SU-DHL-6 (cell line): ENCODE measurements around the gene KLHL29.

Source experiments
- H2AFZ ChIP-seq: fragments of 200-600 bp; sonication (generic); 2 replicates; pipeline ENCODE4 v1.6.1; 2014; ENCODE audit warnings: low read depth, mild to moderate bottlenecking, moderate library complexity, mixed read lengths, antibody characterized with exemption, low read length; ENCODE audit not compliant: severe bottlenecking
- H3F3A ChIP-seq: fragments of 200-600 bp; shearing (Covaris generic); 2 replicates; pipeline ENCODE4 v1.6.0; 2016; ENCODE audit warnings: antibody characterized with exemption, mild to moderate bottlenecking; ENCODE audit not compliant: insufficient read depth
- H3K27ac ChIP-seq: fragments of 200-600 bp; sonication (generic); 2 replicates; pipeline ENCODE4 v1.5.1; 2016; ENCODE audit warnings: low read depth, mild to moderate bottlenecking, low read length, moderate library complexity, mixed read lengths
- H3K27me3 ChIP-seq: fragments of 200-600 bp; sonication (generic), shearing (Covaris generic); 2 replicates; pipeline ENCODE4 v1.6.0; 2014; ENCODE audit warnings: mild to moderate bottlenecking, low read length
- H3K36me3 ChIP-seq: fragments of 200-600 bp; sonication (generic); 2 replicates; pipeline ENCODE4 v1.6.1; 2014; ENCODE audit warnings: mild to moderate bottlenecking, low read length, mixed read lengths
- H3K4me2 ChIP-seq: fragments of 300-600, 200-600 bp; shearing (Covaris generic), sonication (generic); 2 replicates; pipeline ENCODE4 v1.6.0; 2014; ENCODE audit warnings: low read length, low read depth, mild to moderate bottlenecking; ENCODE audit not compliant: poor library complexity, severe bottlenecking
- H3K4me3 ChIP-seq: fragments of 200-600 bp; sonication (generic); 2 replicates; pipeline ENCODE4 v1.5.1; 2014; ENCODE audit warnings: antibody characterized with exemption, low read length, mild to moderate bottlenecking, mixed read lengths; ENCODE audit not compliant: insufficient read depth, poor library complexity, severe bottlenecking
- H3K79me2 ChIP-seq: fragments of 200-600 bp; sonication (generic); 2 replicates; pipeline ENCODE4 v1.6.1; 2014; ENCODE audit warnings: mild to moderate bottlenecking, low read length, moderate library complexity; ENCODE audit not compliant: insufficient read depth
- H3K9ac ChIP-seq: fragments of 200-600 bp; sonication (generic); 2 replicates; pipeline ENCODE4 v1.7.0; 2014; ENCODE audit warnings: mild to moderate bottlenecking, low read length
- H3K9me2 ChIP-seq: fragments of 200-600 bp; sonication (generic); replicated peaks from 2 replicates; pipeline ENCODE4 v1.6.1; 2014; ENCODE audit warnings: low read length; ENCODE audit not compliant: insufficient read depth
- H3K9me3 ChIP-seq: fragments of 200-600 bp; sonication (generic); 2 replicates; pipeline ENCODE4 v1.6.1; 2014; ENCODE audit warnings: low read length, mixed read lengths; ENCODE audit not compliant: insufficient read depth
- H4K20me1 ChIP-seq: fragments of 200-600 bp; sonication (generic); 2 replicates; pipeline ENCODE4 v1.6.1; 2014; ENCODE audit warnings: low read depth, mild to moderate bottlenecking, antibody characterized with exemption, low read length, moderate library complexity, mixed read lengths
- EZH2phosphoT487 ChIP-seq: fragments of 200-600 bp; sonication (generic), shearing (Covaris generic); conservative IDR thresholded peaks from 2 replicates; pipeline ENCODE4 v1.6.1; 2018; ENCODE audit warnings: mild to moderate bottlenecking, antibody characterized with exemption, low read length, moderate library complexity, mixed read lengths
- TF ChIP-seq, protein P1 (sequence below): fragments of 200-600 bp; sonication (generic); IDR thresholded peaks from one replicate; pipeline ENCODE4 v1.5.1; 2017; ENCODE audit warnings: antibody characterized with exemption, mild to moderate bottlenecking, low read length, moderate library complexity; ENCODE audit not compliant: insufficient read depth, poor library complexity, severe bottlenecking

The KLHL29 gene

GRCh38 chr2:23556929-23557328, 171.9 kb downstream of the KLHL29 start:
- no peaks in the 10 kb centered on the region for H3F3A ChIP-seq
- H3K79me2 ChIP-seq = no peaks in the 10 kb centered on the region
- H3K27ac ChIP-seq = no peak overlapping the region
- H2AFZ ChIP-seq = no peak overlapping the region
- no peaks in the 10 kb centered on the region for H4K20me1 ChIP-seq
- H3K9me2 ChIP-seq = no peaks in the 10 kb centered on the region
- H3K9ac ChIP-seq = no peak overlapping the region
- no peak overlapping the region for H3K4me3 ChIP-seq
- TF ChIP-seq, protein P1, sequence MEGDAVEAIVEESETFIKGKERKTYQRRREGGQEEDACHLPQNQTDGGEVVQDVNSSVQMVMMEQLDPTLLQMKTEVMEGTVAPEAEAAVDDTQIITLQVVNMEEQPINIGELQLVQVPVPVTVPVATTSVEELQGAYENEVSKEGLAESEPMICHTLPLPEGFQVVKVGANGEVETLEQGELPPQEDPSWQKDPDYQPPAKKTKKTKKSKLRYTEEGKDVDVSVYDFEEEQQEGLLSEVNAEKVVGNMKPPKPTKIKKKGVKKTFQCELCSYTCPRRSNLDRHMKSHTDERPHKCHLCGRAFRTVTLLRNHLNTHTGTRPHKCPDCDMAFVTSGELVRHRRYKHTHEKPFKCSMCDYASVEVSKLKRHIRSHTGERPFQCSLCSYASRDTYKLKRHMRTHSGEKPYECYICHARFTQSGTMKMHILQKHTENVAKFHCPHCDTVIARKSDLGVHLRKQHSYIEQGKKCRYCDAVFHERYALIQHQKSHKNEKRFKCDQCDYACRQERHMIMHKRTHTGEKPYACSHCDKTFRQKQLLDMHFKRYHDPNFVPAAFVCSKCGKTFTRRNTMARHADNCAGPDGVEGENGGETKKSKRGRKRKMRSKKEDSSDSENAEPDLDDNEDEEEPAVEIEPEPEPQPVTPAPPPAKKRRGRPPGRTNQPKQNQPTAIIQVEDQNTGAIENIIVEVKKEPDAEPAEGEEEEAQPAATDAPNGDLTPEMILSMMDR = no peak
- TF ChIP-seq EZH2phosphoT487 = no peak
- no peaks in the 10 kb centered on the region for H3K36me3 ChIP-seq
- H3K9me3 ChIP-seq = no peaks in the 10 kb centered on the region
- H3K27me3 ChIP-seq = no peaks in the 10 kb centered on the region
- H3K4me2 ChIP-seq = no peak overlapping the region

DNA sequence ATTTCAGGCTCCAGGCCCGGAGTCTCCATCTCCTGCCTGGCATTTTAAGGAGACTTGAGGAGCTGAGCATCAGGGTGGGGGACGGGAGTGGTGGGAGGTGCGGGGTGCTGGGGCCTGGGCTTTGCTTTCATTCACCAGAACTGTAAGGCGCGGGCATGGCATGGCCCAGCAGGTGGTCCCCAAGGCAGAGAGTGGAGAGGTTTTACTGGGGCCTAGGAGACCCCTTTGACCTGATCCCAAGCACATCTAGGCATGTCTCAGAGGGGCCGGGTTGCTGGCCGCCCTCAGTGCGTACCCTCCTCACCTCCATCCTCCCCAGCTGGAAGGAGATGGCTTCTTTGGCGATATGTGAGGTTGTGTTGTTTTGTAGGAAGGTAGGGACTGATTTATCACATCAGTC, 172.5 kb downstream of the KLHL29 start:
- no peak overlapping the region for H3K27ac ChIP-seq
- no peak overlapping the region for H3K4me3 ChIP-seq
- H3F3A ChIP-seq = no peaks in the 10 kb centered on the region
- H3K27me3 ChIP-seq = no peaks in the 10 kb centered on the region
- H2AFZ ChIP-seq = no peak overlapping the region
- no peaks in the 10 kb centered on the region for H4K20me1 ChIP-seq
- H3K9ac ChIP-seq = no peak overlapping the region
- H3K79me2 ChIP-seq = no peaks in the 10 kb centered on the region
- TF ChIP-seq EZH2phosphoT487 = no peak
- TF ChIP-seq, protein P1 = no peak
- no peak overlapping the region for H3K4me2 ChIP-seq
- no peaks in the 10 kb centered on the region for H3K9me3 ChIP-seq
- no peaks in the 10 kb centered on the region for H3K9me2 ChIP-seq
- no peaks in the 10 kb centered on the region for H3K36me3 ChIP-seq

- H2AFZ ChIP-seq = no peak overlapping the region
- no peaks in the 10 kb centered on the region for H4K20me1 ChIP-seq
- H3K9me3 ChIP-seq = no peaks in the 10 kb centered on the region
- TF ChIP-seq, protein P1 = no peak
- no peak for TF ChIP-seq EZH2phosphoT487
- H3K9me2 ChIP-seq = no peaks in the 10 kb centered on the region
- no peak overlapping the region for H3K9ac ChIP-seq
- no peak overlapping the region for H3K27ac ChIP-seq
- H3F3A ChIP-seq = no peaks in the 10 kb centered on the region
- no peak overlapping the region for H3K4me2 ChIP-seq
- no peaks in the 10 kb centered on the region for H3K27me3 ChIP-seq
- no peaks in the 10 kb centered on the region for H3K79me2 ChIP-seq
- H3K4me3 ChIP-seq = no peak overlapping the region
- H3K36me3 ChIP-seq = no peaks in the 10 kb centered on the region
Measured at GRCh38 chr2:23559561-23560239, 174.7 kb downstream of the KLHL29 start.
